ENCODE data around the gene EPHA2.
A peak's percentile ranks its signal among the peaks of the same experiment; 100 is the strongest.

Gene EPHA2

DNA sequence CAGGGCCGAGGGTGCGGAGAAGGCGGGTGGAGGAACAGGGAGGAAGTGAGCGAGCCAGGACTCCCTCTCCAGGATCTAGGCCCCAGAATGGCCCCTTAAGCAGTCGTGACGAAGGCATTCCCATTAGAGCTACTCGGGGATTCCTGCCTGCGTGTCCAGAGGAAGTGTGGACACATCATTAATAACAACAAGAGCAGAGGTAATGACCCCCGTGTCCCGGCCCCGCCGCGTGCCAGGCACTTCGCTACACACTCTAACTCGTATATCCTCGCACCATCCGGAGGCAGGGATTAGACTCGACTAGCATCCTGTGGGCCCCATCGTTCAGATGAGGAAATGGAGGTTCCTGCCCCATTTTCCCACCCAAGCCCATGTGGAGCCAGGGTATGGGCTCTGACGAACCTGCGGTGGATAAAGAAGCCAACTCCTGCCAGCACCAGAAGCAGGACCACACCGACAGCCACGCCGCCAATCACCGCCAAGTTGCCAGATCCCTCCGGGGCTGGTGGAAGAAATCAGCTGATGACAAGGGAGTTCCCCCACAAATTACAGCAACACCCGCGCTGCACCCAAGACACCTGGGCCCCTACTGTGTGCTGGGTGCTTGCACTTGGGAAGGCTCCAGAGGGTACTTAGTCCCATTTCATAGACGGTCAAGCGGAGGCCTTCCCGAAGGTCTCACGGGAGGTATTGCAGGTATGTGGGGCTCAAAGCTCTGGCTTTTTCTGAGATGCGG is 21.6 kb downstream of the EPHA2 start:
- no peak for ATAC-seq

DNA sequence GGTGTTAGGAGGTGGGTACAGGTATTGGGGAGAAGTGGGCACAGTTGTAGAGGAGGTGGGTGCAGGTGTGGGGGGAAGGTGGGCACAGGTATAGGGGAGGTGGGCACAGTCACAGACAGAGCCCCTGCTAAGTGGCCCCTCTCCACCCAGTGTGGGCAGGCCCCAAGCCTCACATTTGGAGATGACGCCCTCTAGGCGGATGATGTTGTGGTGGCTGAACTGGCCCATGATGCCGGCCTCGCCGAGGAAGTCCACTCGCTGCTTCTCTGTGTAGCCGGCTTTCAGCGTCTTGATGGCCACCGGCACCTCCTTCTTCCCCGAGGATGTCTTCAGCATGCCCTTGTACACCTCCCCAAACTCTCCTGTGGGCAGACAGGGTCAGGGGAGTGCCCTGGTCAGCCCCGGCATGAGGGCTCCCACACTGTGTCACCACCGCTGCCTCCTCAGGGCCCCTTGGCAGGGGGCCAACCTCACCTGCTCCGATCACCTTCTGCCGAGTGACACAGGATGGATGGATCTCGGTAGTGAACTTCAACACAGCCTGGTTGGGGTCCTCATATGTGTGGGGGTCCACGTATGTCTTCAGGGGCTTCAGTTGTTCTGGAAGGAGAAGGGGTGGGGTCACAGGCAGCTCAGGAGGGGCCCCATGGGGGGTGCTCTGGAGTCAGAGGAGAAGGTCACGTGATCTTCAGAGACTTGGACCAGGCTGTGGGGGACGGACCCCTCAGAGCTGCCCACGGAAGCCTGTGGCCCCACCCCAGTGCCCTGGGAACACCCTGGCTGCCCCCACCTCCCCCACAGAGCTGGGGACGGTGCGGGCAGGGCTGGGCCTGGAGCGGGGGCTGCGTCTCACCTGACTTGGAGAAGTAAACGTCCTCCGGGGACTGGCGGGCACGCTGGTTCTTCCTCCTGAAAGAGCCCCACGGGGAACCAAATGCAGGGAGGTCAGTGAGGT is 22.6 kb downstream of the EPHA2 start:
- no peak for ATAC-seq

DNA sequence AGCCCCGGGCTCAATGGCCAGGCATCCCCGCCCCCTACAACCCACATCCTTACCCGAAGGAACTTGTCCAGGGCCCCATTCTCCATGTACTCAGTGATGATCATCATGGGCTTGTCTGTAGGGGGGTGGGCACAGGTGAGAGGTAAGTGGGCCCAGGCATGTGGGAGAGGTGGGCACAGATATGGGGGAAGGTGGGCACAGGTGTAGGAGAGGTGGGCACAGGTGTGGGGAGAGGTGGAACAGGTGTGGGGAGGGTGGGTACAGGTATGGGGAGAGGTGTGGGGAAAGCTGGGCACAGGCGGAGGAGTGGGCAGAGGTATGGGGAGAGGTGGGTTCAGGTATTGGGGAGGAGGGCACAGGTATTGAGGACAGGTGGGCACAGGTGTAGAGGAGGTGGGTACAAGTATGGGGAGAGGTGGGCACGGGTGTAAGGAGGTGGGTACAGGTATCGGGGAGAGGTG is 23.5 kb downstream of the EPHA2 start:
- no peak for ATAC-seq

DNA sequence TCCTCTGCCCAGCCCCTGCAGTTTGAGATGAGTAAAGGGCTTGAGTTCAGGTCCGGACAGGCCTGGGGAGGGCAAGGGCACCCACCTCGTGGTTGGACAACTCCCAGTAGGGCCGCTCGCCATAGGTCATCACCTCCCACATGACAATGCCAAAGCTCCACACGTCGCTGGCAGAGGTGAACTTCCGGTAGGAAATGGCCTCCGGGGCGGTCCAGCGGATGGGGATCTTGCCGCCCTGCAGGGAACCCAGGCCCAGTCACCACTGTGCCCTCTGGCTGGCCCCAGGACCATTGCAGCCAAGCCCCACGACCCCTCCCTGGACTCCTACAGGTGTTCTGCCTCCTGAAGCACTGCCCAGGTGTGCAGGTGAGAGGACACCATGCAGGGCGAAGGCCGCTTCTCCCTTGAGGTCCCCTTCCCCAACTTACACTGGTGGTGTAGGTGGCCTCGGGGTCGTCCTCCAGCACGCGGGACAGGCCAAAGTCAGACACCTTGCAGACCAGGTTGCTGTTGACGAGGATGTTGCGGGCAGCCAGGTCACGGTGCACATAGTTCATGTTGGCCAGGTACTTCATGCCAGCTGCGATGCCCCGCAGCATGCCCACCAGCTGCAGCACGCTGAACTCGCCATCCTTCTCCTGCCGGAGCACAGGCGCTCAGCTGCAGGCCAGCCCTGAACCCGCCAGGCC is 24.1 kb downstream of the EPHA2 start:
- ATAC-seq = no peak

DNA sequence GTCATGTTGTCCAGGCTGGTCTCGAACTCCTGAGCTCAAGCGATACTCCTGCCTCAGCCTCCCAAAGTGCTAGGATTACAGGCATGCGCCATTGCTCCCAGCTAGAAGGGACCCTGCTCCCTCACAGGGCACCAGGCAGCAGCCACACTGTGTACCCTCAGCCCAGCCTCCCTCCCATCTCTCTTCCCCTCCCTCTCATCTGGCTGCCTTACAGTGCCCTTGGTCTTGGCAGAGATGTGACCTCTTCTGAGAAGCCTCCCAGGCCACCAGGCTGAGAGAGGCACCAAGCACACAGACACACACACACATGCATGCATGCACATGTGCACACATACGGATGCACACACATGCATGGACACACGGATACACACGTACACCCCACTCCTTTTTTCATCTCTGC is 25.0 kb downstream of the EPHA2 start:
- no peak for ATAC-seq

DNA sequence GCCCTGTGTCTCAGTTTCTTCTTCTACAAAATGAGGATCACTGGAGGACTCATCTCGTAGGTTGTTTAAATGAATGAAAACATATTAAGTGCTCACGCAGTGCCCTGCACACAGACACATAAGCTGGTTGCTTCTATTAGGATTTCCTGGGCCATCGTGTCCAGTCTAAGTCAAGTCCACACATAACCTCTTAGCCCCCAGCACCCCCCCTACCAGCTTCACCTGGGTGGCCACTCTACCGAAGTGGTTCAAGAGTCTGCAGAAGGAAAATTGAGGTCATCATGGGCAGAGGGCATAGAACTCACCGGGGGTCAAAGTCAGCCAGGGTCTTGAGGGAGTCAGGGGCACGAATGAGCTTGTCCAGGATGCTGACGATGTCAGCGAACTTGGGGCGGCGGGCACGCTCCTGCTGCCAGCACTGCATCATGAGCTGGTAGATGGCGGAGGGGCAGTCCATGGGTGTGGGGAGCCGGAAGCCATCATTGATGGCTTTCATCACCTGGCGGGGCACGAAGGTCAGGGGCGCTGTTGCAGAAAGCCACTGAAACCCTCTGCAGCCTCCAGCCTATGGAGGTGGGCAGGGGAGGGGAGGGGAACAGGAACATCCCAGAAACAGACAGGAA is 25.8 kb downstream of the EPHA2 start:
- ATAC-seq = no peak

DNA sequence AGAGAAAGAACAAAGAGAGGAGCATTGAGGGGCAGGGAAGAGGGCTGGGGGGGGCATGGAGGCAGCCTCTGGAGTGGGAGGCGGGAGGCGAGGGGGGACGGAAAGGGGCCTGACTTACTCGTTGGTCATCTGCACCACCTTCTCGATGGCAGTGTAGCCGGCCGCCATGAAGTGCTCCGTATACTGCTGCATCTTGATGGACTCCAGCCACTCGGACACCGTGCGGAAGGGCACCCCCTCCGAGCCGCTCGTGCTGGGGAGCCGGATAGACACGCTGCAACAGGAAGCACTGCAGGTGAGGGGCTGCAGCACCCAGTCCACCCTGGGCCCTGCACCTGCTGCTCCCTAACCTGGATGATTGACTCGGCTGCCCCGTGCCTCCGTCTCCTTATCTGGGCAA is 26.6 kb downstream of the EPHA2 start:
- no peak for ATAC-seq

DNA sequence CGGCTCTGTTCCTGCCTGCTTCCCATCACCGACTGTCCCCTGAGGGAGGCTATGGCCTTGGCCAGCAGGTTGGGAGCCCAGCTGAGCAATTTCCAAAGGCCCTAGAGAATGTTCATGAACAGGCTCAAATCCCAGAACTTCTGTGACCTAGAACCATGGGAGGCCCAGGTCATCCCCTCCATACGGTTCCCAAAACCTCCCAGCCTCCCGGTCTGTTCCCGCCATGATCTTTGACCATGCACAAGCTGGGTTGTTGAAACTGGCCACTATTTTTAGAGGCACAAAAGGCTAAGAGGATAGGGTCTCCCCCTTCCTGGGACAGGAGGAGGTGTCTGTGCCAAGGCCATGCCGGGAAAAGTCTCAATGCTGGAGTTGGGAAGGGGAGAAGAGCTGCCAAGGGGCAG is 27.5 kb downstream of the EPHA2 start:
- no peak for ATAC-seq

DNA sequence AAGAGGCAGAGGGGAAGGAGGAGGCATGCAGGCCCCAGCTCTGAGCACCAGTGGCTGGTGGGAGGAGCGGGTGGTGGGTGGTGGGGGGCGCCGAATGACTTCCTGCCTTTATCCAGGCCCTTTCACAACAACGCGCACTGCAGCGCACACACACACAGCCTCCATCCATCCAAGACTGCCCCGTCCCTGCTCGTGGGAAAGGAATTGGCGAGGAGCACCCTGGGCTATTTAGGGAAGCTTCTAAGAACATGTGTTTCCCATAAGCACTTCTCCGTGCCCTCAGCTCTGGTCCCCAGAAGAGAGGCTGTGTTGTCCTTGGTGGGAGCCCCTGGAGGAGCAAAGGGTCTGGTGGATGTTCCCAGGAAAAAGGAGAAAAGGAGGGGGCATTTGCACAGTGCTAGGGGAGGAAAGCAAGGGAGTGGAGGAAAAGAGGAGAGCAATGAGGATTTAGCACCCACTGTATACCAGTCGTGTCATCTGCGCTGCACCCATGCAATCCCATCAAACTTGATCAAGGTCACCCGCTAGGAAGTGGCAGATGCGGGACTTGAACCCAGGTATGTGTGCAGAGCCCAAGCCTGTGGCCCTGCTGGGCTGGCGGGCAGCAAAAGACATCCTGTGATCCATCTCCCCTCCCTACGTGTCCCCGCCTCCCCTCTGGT is 28.1 kb downstream of the EPHA2 start:
- ATAC-seq = no peak

DNA sequence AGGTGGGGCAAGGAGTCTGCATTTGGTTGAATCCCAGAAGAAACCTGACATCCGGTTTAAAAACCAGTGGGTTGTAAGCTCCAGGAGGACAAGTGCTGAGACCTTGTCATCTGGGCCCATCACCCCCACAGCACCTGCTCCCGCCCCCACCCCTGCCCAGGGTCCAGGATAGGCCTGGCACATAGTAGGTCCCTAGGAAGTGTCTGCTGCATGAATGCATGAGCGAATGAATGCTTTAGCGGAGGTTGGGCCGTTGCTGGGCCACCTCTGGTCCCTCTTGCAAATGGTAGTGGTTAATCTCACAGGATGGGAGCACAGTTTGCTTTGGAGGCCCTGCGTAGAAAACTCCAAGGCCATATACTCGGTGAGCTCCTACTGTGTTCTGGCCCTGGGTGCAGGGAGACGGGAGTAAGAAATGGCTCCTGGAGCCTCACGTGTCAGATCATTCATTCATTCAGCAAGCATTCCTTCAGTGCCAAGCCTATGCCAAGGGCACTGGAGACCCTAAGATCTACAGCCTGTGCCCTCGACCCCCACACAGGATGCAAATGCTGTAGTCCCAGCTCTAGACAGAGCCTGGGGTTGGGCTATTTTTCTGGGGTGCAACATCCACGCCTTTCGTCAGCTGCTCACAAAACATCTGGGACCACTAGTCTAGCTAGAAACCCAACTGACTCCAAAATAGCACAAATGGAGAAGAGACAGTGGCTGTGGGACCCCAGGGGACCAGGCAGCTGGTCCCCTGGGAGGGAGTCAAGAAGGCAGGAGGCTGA is 28.9 kb downstream of the EPHA2 start:
- ATAC-seq = no peak

DNA sequence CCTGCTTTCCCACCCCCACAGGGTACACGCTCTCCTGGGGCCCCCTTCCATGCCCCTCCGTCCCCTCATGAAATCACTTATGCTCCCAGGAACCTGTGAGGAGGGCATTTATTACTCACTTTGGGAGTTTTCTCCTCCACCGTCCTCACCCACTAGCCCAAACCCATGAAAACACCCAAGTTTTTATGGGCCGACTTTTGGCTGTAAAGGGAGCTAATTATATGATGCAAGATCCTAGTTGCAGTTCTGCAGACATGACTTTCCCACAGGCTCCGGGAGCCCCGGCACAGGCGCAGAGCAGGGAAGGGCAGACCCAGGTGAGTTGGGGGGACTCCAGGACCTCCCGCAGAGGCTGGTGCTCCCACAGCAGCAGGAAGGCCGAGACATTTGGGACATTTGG is 29.7 kb downstream of the EPHA2 start:
- ATAC-seq = no peak

DNA sequence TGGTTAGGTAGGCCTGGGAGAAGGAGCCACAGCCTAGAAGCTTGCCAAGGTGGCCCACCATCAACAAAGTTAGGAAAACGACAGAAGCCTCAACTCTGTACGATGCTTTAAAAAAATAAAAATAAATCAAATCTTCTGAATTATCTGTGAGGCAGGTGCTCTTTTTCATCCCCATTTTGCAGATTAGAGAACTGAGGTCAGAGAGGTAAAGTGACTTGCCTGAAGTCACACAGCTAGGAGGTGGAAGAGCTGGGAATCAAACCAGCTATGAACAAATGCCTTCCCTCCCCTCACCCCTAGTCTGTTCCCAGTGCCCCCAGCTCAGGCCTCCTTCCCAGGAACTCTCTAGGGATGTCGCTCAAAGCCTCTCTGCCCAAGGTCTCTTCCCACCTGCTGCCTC is 30.4 kb downstream of the EPHA2 start:
- no peak for ATAC-seq

DNA sequence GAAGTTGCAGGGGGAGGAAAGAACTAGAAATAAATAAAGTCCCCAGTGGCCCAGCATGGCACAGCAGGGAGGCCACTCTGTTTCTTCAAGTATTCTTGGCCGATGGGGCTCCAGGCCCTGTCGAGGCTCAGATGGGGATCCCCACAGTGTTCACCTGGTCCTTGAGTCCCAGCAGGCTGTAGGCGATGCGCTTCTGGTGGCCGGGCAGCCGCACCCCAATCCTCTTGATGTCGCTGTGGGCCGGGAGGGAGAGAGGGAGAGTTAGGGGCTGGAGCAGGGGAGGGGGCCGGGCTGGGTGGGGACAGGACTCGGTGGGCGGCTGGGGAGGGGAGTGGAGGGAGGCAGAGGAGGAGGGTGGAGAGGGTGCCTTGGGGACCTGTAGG is 30.8 kb downstream of the EPHA2 start:
- ATAC-seq = no peak

DNA sequence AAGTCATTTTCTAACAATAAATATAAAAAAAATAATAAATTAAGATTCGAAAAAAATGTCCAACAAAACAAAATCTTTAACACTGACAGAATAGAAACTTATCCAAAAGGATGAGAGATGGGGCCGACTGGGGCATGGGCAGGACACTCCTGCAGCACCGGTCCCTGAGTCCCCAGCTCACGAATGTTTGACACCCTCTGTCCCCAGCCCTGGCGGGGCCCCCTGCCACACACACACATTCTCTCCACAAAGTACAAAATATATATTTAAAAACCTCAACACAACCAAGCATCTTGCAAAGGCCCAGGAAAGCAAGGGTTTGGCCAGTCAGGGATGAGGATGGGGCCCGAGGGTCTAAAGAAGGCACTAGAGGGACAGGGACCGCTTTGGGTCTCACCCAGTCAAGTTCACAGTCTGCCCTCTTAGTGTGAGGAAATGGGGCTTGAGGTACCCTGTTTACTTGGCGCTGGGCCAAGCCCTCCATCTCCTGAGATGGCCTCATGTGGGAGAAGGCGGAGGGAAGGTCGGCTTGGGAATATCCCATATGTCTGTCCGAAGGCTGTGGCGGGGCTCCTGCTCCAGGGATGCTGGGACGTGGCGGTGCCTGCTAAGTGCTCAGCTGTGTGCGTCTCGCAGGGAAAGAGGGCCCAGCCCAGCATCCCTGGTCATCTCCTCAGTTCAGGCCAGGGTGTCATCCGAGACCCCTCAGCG is 31.3 kb downstream of the EPHA2 start:
- no peak for ATAC-seq

DNA sequence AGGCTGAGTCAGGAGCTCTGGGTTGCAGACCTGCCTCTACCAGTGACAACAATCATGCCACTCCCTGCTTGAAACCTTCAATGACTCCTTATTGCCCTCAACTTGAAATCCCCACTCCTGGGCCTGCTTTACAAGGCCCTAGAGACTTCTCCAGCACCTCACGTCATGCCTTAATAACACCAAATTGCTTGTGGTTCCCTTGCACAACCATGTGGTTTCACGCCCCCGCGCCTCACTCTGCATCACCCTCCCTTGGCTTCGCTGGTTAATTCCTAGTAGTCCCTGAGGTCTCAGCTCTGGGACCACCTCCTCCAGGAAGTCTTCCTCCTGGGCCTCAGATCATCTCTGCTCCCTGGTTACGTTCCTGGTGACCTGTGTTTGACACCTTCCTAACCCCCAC is 33.0 kb downstream of the EPHA2 start:
- peak; percentile 13 to 40 for ATAC-seq

DNA sequence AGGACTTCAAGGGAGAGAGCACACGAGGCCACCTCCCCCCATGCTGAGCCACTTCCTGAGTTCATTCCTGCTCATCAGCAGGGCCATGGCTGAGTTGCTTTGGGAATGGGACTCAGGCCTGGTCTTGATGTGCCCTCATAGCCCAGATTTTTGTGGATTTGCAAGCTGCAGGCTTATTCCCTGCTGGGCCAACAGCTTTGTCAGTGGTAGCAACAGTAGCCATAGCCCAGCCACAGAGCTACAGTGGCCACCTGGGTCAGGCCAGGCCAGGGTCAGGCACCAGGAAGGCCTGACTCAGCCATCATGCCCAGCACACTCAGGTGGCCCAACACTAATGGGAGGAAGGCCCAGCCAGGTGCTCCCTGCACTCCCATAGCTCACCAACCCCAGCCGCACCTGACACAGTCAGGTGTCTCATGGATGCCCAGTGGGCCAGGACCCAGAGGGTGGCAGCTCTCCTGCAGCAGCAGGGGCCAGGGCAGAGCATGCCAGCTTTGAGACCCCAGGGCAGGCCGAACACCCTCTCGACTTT is 33.5 kb downstream of the EPHA2 start:
- no peak for ATAC-seq

DNA sequence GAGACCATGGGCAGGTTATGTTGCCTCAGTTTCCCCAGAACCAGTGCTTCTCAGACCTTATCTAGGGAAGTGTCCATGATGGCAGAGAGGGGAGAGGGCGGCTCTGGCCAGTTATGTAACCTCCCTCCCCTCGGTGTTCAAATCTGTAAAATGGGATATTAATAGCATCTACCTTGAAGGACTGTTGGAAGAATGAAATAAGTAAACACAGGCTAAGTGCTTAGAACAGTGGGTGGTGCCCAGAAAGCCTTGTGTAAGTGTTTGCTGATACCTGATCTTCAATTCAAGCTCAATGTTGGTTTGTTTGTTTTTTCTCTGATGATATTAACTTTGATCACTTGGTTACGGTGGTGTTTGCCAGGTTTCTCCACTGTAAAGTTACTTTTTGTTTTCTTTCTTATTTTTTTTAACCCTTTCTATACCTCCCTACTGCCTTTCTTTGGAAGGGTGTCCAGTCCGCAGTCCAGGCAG is 34.9 kb downstream of the EPHA2 start:
- no peak for ATAC-seq

DNA sequence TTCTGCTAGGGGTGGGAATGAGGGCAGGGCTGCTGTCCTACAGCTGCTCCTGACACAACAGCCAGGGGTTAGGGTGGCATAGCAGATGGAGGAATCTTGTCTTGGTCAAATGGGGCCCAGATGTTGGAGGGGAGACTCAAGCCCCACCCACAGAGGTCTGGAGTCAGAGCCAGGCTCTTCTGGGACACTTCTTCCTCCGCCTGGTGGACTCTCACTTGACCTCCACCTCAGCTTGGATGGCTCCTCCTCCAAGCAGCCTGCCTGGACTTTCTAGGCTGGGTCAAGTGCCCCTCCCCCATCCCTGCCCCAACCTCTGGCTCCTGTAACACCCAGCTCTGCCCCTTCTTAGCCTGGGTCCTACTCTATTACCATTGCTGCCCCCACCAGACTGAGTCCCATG is 35.5 kb downstream of the EPHA2 start:
- no peak for ATAC-seq

DNA sequence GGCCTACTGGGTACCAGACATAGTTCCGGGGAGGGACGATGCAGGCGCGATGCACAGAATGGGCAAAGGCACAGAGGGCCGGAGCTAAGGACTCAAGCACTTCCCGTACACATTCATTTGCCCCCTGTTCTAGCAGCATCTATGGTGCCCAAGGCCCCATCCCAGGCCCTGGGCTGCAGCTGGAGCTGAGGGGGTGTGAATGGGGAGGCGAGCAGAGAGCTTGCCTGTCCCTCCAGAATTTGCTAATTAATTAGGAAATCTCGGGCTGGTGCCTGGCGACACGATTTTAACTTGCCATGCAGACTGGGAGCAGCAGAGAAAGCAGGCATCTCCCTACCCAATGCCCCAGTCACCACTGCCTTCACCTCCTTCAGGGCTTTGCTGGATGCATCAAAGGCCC is 35.9 kb downstream of the EPHA2 start:
- no peak for ATAC-seq

DNA sequence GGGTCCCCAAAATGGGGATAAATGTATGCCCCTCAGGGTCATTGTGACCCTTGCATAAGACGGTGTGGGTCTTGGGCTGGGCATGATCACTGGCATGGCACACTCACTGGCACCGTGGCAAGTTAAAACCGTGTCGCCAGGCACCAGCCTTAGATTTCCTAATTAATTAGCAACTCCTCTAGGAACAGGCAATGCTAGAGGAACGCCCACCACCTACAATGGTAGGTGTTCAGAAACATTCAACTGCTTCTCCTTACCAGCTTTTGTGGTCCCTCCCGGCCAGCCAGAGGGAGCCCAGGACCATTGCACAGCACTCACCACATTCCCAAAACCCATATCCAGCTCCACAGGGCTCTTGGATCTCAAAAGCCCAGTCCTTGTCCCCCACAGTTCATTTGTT is 36.4 kb downstream of the EPHA2 start:
- ATAC-seq = no peak

DNA sequence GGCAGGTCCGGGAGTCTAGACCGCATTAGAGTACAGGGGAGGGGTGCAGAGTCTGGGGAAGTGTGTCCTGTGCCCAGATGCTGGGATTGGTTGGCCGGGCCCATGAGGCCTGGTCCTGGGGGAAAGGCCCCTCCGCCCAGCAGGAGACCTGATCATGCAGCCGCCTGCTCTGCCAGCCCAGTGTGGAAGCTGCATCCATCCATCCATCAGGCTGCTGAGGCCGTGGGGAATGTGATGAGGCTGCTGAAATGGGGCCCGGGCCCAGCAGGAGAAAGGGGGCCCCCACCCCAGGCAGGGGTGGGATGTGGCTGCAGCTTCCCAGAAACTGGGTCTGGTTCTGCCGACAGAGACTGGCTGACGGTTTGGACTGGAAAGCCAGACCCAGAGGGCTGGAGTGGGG is 37.2 kb downstream of the EPHA2 start:
- ATAC-seq = no peak
